Breast epithelium (tissue), 3 donors: Measurements from ENCODE around the gene GABRB3.

ENCODE experiments used
- CTCF ChIP-seq, 3 donors: fragments of 450-650 bp; IDR thresholded peaks; one replicate each; pipeline ENCODE4 v1.5.1; 2016 to 2017; ENCODE audit warnings: antibody characterized with exemption in 3 of 3, mild to moderate bottlenecking in 3 of 3, moderate library complexity in 3 of 3
- POLR2A ChIP-seq: fragments of 450-650 bp; IDR thresholded peaks from one replicate; pipeline ENCODE4 v1.6.1; 2016; ENCODE audit warnings: antibody characterized with exemption, mild to moderate bottlenecking, moderate library complexity
- POLR2AphosphoS5 ChIP-seq, 3 donors: sonication (generic); formaldehyde crosslinking; IDR thresholded peaks; one replicate each; pipeline ENCODE4 v1.6.1; 2017; ENCODE audit warnings: antibody characterized with exemption in 3 of 3

- TF ChIP-seq POLR2A (no peak), CTCF (IDR thresholded peaks at IDR 0.05) (no peak), POLR2AphosphoS5 (IDR thresholded peaks at IDR 0.05) (no peak)
Observed at GRCh38 chr15:26691249-26691648, 81.6 kb downstream of the GABRB3 start.
